OCI-LY3 (cell line): ENCODE data around the gene MAST1.
"Not testable (repeated sequence)": the region's sequence is repeated elsewhere in the genome, so short reads cannot be mapped to it uniquely, and the experiment has no call there.

Source experiments
- EZH2phosphoT487 ChIP-seq: fragments of 200-600 bp; shearing (Covaris generic); IDR thresholded peaks from 2 replicates; pipeline ENCODE4 v1.6.1; 2018; ENCODE audit warnings: antibody characterized with exemption, mixed run types, low read depth
- TF ChIP-seq, protein P1 (sequence below): fragments of 200-600, 300-600 bp; sonication (generic); IDR thresholded peaks from 2 replicates; pipeline ENCODE4 v1.5.1; 2014; ENCODE audit warnings: antibody characterized with exemption, low read length, low read depth

GRCh38 chr19:12915860-12916259, 77.5 kb downstream of the MAST1 start:
- TF ChIP-seq, protein P1, sequence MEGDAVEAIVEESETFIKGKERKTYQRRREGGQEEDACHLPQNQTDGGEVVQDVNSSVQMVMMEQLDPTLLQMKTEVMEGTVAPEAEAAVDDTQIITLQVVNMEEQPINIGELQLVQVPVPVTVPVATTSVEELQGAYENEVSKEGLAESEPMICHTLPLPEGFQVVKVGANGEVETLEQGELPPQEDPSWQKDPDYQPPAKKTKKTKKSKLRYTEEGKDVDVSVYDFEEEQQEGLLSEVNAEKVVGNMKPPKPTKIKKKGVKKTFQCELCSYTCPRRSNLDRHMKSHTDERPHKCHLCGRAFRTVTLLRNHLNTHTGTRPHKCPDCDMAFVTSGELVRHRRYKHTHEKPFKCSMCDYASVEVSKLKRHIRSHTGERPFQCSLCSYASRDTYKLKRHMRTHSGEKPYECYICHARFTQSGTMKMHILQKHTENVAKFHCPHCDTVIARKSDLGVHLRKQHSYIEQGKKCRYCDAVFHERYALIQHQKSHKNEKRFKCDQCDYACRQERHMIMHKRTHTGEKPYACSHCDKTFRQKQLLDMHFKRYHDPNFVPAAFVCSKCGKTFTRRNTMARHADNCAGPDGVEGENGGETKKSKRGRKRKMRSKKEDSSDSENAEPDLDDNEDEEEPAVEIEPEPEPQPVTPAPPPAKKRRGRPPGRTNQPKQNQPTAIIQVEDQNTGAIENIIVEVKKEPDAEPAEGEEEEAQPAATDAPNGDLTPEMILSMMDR = not testable (repeated sequence)
- not testable (repeated sequence) for TF ChIP-seq EZH2phosphoT487
